A172 (cell line): ENCODE data around the gene SPTBN4. TPM values are rescaled to one million over a fixed set of nuclear protein-coding genes. Genes with fewer than 3 reads are reported as not detected.
A peak's percentile ranks its signal among the peaks of the same experiment; 100 is the strongest.
"Not testable (repeated sequence)": the region's sequence is repeated elsewhere in the genome, so short reads cannot be mapped to it uniquely, and the experiment has no call there.

Experiments
- DNase-seq: peaks from one replicate; pipeline ENCODE4 v3.0.0-alpha.2; 2015; ENCODE audit warnings: low spot score
- total RNA-seq: library from RNA; depleted of rRNA; stranded (reverse); fragments of >200 nt; shearing (Covaris generic); gene quantifications from 2 replicates; pipeline ENCODE4 v1.2.3, GENCODE V29; 2014

SPTBN4 gene
- total RNA-seq, 1 experiment from 2014 or later = 2.2 TPM

- DNase-seq = no peak
Measured at GRCh38 chr19:40588926-40589569, 122.2 kb downstream of the SPTBN4 start.

GRCh38 chr19:40589591-40590429 is 123.0 kb downstream of the SPTBN4 start:
- no peak for DNase-seq

- DNase-seq = no peak
Measured at GRCh38 chr19:40590464-40591265, 123.9 kb downstream of the SPTBN4 start.

GRCh38 chr19:40591724-40592123 is 124.9 kb downstream of the SPTBN4 start:
- DNase-seq = not testable (repeated sequence)

GRCh38 chr19:40592170-40592569 is 125.4 kb downstream of the SPTBN4 start:
- DNase-seq = peak; percentile 83

- no peak for DNase-seq
Measured at GRCh38 chr19:40594255-40594654, 127.5 kb downstream of the SPTBN4 start.

- peak; percentile 66 for DNase-seq
Measured at GRCh38 chr19:40594657-40595091, 127.9 kb downstream of the SPTBN4 start.

GRCh38 chr19:40596608-40597328 is 130.0 kb downstream of the SPTBN4 start:
- no peak for DNase-seq

- DNase-seq = no peak
Measured at GRCh38 chr19:40597329-40597838, 130.6 kb downstream of the SPTBN4 start.

GRCh38 chr19:40598121-40598917 is 131.5 kb downstream of the SPTBN4 start:
- peak; percentile 82 for DNase-seq

GRCh38 chr19:40598918-40599307 is 132.1 kb downstream of the SPTBN4 start:
- DNase-seq = no peak

GRCh38 chr19:40599331-40599901 is 132.6 kb downstream of the SPTBN4 start:
- no peak for DNase-seq

GRCh38 chr19:40599902-40600569 is 133.2 kb downstream of the SPTBN4 start:
- DNase-seq = no peak

- DNase-seq = no peak
Measured at GRCh38 chr19:40600570-40601133, 133.9 kb downstream of the SPTBN4 start.

- DNase-seq = no peak
Measured at GRCh38 chr19:40601134-40601974, 134.6 kb downstream of the SPTBN4 start, which contains the start of gene LTBP4. Gene LTBP4, plus strand, starts transcription at chr19:40601369. Its CDS starts 19 bp downstream, at chr19:40601388.

- no peak for DNase-seq
Measured at GRCh38 chr19:40603071-40603388, 136.2 kb downstream of the SPTBN4 start.

- peak; percentile 97 for DNase-seq
Measured at GRCh38 chr19:40603389-40604170, 136.8 kb downstream of the SPTBN4 start.
